Progenitor cell of endocrine pancreas (in vitro differentiated cells): ENCODE data around the gene ALPK1. TPM values are rescaled to one million over a fixed set of nuclear protein-coding genes. Genes with fewer than 3 reads are reported as not detected.

Source experiments
- DNase-seq: peaks from one replicate; pipeline ENCODE4 v3.0.0; 2021; ENCODE audit warnings: low spot score; ENCODE audit not compliant: unreplicated experiment
- H3K27ac Mint-ChIP-seq: 2 replicates; pipeline ENCODE4 v1.8.0; 2021; ENCODE audit warnings: mild to moderate bottlenecking, moderate library complexity, mixed read lengths
- H3K27me3 Mint-ChIP-seq: 2 replicates; pipeline ENCODE4 v1.8.0; 2021; ENCODE audit warnings: mixed read lengths
- H3K36me3 Mint-ChIP-seq: 2 replicates; pipeline ENCODE4 v1.8.0; 2022; ENCODE audit warnings: mixed read lengths; ENCODE audit not compliant: insufficient read depth
- H3K4me1 Mint-ChIP-seq: 2 replicates; pipeline ENCODE4 v1.8.0; 2021; ENCODE audit warnings: low read depth, mixed read lengths
- H3K4me3 Mint-ChIP-seq: 2 replicates; pipeline ENCODE4 v1.8.0; 2021; ENCODE audit warnings: low read depth, mild to moderate bottlenecking, moderate library complexity, mixed read lengths
- H3K9me3 Mint-ChIP-seq: 2 replicates; pipeline ENCODE4 v1.8.0; 2021; ENCODE audit warnings: low read depth, mixed read lengths
- CTCF ChIP-seq: fragments of 200-600 bp; sonication (generic); IDR thresholded peaks from one replicate; pipeline ENCODE4 v1.5.0; 2021; ENCODE audit warnings: antibody characterized with exemption, mild to moderate bottlenecking; ENCODE audit not compliant: unreplicated experiment
- total RNA-seq: library from RNA; stranded (reverse); gene quantifications from 2 replicates; pipeline ENCODE4 v1.2.1, GENCODE V29; 2021

ALPK1 gene
- total RNA-seq, 1 donor from 2014 or later: 1.4 TPM

GRCh38 chr4:112327965-112328733 is 31.0 kb downstream of the ALPK1 start:
- no peaks in the 10 kb centered on the region for H3K4me1 Mint-ChIP-seq
- DNase-seq: no peak
- no peak overlapping the region for H3K4me3 Mint-ChIP-seq
- peak; percentile 61 for TF ChIP-seq CTCF
- H3K27ac Mint-ChIP-seq: no peak overlapping the region
- peaks cover 29% of the 10 kb centered on the region for H3K27me3 Mint-ChIP-seq
- H3K9me3 Mint-ChIP-seq: no peaks in the 10 kb centered on the region
- no peaks in the 10 kb centered on the region for H3K36me3 Mint-ChIP-seq

GRCh38 chr4:112328734-112329130 is 31.6 kb downstream of the ALPK1 start:
- Mint-ChIP-seq H3K4me3 (no peak overlapping the region), H3K27ac (no peak overlapping the region), H3K36me3 (no peaks in the 10 kb centered on the region), H3K4me1 (no peaks in the 10 kb centered on the region), H3K27me3 (peaks cover 29% of the 10 kb centered on the region), H3K9me3 (no peaks in the 10 kb centered on the region)
- TF ChIP-seq CTCF: no peak
- DNase-seq: no peak

- Mint-ChIP-seq H3K27ac (no peak overlapping the region), H3K4me1 (no peaks in the 10 kb centered on the region), H3K36me3 (no peaks in the 10 kb centered on the region), H3K4me3 (no peak overlapping the region), H3K27me3 (peaks cover 29% of the 10 kb centered on the region), H3K9me3 (no peaks in the 10 kb centered on the region)
- no peak for TF ChIP-seq CTCF
- DNase-seq: no peak
These were observed 32.7 kb downstream of the ALPK1 start for GRCh38 chr4:112329672-112330375.

- Mint-ChIP-seq H3K36me3 (no peaks in the 10 kb centered on the region), H3K4me1 (no peaks in the 10 kb centered on the region), H3K27me3 (peaks cover 25% of the 10 kb centered on the region), H3K9me3 (no peaks in the 10 kb centered on the region), H3K27ac (no peak overlapping the region), H3K4me3 (no peak overlapping the region)
- DNase-seq: no peak
- TF ChIP-seq CTCF: no peak
These were observed 33.8 kb downstream of the ALPK1 start for GRCh38 chr4:112330921-112331320.

GRCh38 chr4:112332398-112332797 is 35.2 kb downstream of the ALPK1 start:
- TF ChIP-seq CTCF: no peak
- Mint-ChIP-seq H3K27me3 (peaks cover 18% of the 10 kb centered on the region), H3K36me3 (no peaks in the 10 kb centered on the region), H3K9me3 (no peaks in the 10 kb centered on the region), H3K4me3 (no peak overlapping the region), H3K4me1 (no peaks in the 10 kb centered on the region), H3K27ac (no peak overlapping the region)
- DNase-seq: no peak
